SW 1271 (cell line): ENCODE measurements around the gene CDK15.

ENCODE experiments used
- DNase-seq, 2 experiments: peaks; one replicate each; lab custom pipeline; 2025; lab: John Stamatoyannopoulos, UW

CDK15 gene

DNA sequence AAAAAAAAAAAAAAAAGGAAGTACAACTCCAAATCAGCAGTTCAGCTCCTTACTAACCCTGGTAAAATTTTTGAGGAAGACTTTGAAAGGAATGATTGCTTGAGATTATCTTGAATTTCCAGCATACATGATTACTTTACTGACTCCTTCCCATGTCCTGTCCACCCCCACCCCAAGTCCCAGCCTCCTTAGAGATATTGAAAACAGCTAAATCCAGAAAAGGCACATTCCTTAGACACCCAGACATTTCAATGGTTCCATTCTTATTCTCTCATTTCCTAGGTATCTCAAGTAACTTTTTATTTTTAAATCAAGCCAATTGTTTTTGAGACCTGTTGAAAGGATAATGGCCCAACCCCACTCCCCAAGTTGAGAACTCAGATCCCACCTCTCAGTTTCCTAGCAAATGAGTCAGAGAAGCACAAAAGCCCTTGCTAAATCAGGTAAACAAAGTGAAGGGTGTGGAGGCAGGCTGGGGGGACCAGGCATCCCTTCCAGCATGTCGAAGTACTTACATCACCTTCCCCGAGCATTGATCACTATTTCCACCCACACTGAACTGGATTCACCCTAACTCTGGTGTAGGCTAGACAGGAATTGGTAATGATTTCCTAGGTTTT, 131.9 kb downstream of the CDK15 start:
- DNase-seq: no peak

DNA sequence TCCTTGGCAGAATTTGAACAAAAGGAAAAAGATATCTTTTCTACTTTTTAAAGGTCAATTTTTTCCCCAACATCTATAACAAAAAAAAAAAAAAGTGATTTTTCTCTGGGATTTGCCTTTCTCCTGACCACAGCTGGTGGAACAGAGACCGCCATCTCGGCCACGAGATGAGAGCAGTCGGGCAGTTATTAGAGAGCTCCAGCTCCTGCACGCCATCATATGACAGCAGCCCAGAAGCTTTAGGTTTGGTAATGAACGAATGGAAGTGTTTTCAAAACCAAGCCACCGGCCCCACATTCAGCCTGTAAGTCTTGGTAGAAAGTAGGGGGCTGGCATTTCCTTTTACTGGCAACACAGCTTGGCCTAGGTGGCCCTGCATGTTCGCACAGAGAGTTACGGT, 132.4 kb downstream of the CDK15 start:
- DNase-seq: no peak

DNA sequence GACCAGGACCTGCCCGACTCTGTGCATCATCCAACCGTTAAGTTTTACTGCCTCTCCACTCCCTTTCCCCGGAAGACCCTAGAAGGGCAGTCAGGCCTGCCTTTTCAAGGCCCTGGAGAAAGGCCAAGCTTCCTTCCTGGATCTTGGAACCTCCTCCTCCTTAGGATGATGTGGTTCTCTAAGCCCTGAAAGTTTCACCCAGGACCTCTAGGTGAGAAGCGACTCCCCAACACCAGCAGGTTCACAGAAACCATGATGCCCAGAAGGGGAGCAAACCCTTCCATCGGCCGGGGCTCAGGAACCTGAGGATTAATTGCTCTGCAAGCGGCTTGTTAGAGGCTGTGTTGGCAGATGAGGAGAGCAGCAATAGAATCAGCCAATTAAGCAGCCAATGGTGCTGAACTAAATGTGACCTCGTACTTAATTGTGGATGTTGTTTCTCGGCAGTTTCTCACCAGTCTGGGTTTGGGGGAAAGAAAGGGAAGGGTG, 133.2 kb downstream of the CDK15 start:
- DNase-seq: no peak

DNA sequence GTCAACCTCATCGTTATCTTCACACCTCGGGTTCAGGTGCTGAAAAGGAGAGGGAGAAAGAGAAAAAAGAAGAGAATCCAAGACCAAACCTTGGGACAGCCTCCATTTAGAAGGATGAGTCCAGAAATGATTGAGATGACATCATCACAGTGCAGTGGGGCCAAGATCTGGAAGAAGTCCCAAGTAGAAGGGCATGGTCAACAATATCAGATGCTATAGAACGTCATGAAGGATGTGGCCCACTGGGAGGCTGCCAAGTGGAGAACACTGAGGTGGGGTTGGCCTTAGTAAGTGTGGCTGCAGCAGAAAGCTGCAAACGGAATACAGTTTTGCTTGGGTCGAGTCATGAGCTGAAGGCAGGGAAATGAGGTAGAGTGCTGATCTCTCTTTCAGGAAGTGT, 136.2 kb downstream of the CDK15 start:
- DNase-seq: no peak
